Activated CD4-positive, alpha-beta T cell treated with anti-CD3 and anti-CD28 coated beads for 36 hours (primary cell): ENCODE results near the gene HS2ST1. TPM values are rescaled to one million over a fixed set of nuclear protein-coding genes. Genes with fewer than 3 reads are reported as not detected.

Experiments
- ATAC-seq: fragments of 200-7000 bp; cut with Tn5 transposase; one replicate; pipeline ENCODE4 v1.10.0; 2021; ENCODE audit warnings: mild to moderate bottlenecking, moderate library complexity
- CTCF ChIA-PET: fragments of 350-600 bp; sonication (Branson Sonifier 250); formaldehyde crosslinking; loops from one replicate; lab custom pipeline; 2021; ENCODE audit warnings: antibody characterized with exemption; lab: Charles Lee
- POLR2A ChIA-PET: fragments of 350-600 bp; sonication (Branson Sonifier 250); formaldehyde crosslinking; loops from one replicate; lab custom pipeline; 2021; ENCODE audit warnings: antibody characterized with exemption, inconsistent platforms; lab: Charles Lee
- DNase-seq: peaks from one replicate; pipeline ENCODE4 v3.0.0-alpha.2; 2020
- H3K27ac Mint-ChIP-seq: one replicate; pipeline ENCODE4 v1.8.0; 2021; ENCODE audit warnings: mixed read lengths
- H3K27me3 Mint-ChIP-seq: one replicate; pipeline ENCODE4 v1.8.0; 2021; ENCODE audit warnings: mixed read lengths
- H3K36me3 Mint-ChIP-seq: one replicate; pipeline ENCODE4 v1.8.0; 2021; ENCODE audit warnings: low read depth, mixed read lengths
- H3K4me1 Mint-ChIP-seq: one replicate; pipeline ENCODE4 v1.8.0; 2021; ENCODE audit warnings: mixed read lengths
- H3K4me3 Mint-ChIP-seq: one replicate; pipeline ENCODE4 v1.8.0; 2021; ENCODE audit warnings: mild to moderate bottlenecking, moderate library complexity, mixed read lengths
- H3K9me3 Mint-ChIP-seq: one replicate; pipeline ENCODE4 v1.8.0; 2021; ENCODE audit warnings: low read depth, mixed read lengths
- intact Hi-C, 2 experiments: fragments of 100-400 bp; cut with DNase I in 1 of 2; cut with micrococcal nuclease in 1 of 2; formaldehyde crosslinking; loops; one replicate each; pipeline versions ENCODE4 v1.14.2 to v1.15.1; 2022 to 2024; cut with DNase I, micrococcal nuclease
- total RNA-seq, 2 experiments: library from RNA; stranded (reverse); gene quantifications; one replicate each; pipeline ENCODE4 v1.2.3, GENCODE V29; 2021

The HS2ST1 gene
- total RNA-seq, 2 experiments from 2014 or later: 21.3 to 22.2 TPM

DNA sequence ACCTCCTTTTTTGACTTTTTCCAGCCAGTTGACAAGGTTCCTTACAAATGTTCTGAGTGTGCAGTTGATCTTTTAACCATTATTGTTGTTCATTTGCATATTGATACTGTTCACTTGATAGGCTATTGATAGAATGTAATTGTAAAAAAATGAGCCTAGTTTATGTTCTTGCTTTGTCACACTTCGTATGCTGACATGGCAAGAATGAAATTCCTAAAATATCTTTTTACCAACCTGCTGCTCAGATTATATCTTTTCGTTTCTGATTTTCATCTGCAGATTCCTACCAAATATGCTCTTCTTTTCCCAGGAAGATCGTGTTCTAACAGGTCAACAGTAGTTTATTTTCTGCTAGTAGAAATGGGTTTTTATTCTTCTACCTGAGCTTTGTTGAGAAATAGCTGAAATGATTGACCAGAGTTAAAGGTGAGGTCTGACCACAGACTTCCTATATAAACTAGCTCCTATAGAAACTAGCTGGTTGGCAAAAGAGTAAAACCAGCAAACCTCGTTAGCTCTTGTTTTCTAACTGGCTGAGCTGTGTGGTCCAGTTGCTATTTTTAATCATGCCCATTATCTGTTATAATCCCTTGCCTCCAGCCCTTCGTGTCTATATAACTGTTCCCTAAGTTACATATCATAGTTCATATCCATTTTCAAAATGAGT, 174.8 kb downstream of the HS2ST1 start:
- ChIA-PET POLR2A (no interaction called here), CTCF (interaction anchor here (1.2 kb wide), 1 partner anchor 44 kb away, joined by 4 read pairs; no protein-coding TSS in a partner anchor)
- DNase-seq (no peak), ATAC-seq (no peak)
- H3K36me3 Mint-ChIP-seq: no peaks in the 10 kb centered on the region
- H3K4me1 Mint-ChIP-seq: no peaks in the 10 kb centered on the region
- no peaks in the 10 kb centered on the region for H3K27me3 Mint-ChIP-seq
- intact Hi-C loops: loop anchor here in 1 of 2 experiments (10.0 kb wide), 2 partner anchors 114 to 584 kb away; no protein-coding TSS in a partner anchor
- H3K27ac Mint-ChIP-seq: no peak overlapping the region
- H3K9me3 Mint-ChIP-seq: no peaks in the 10 kb centered on the region
- no peak overlapping the region for H3K4me3 Mint-ChIP-seq

DNA sequence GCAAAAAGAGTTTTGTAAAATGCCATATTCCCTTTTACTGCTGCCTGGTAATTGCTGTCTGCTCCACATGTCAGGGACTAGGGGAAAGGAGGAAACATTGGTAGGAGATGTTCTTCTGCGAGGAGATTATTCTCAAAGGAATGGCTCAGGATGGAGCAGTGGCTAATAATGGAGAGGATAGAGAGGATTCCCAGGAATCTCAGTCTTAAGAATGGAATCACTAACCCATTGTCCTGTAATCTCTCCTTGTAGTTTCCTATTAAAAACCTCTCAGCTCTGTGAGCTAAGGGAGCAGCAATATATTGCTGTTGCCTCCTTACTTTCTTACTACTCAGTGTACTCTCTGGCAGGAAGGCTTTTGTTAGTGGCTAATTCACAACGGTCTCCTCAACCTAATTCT, 175.4 kb downstream of the HS2ST1 start:
- Mint-ChIP-seq H3K4me1 (no peaks in the 10 kb centered on the region), H3K27ac (no peak overlapping the region), H3K27me3 (no peaks in the 10 kb centered on the region), H3K9me3 (no peaks in the 10 kb centered on the region), H3K36me3 (no peaks in the 10 kb centered on the region), H3K4me3 (no peak overlapping the region)
- ATAC-seq: no peak
- ChIA-PET CTCF (interaction anchor here (0.5 kb wide), 1 partner anchor 185 kb away, joined by 4 read pairs; no protein-coding TSS in a partner anchor), POLR2A (no interaction called here)
- intact Hi-C loops: loop anchor here in 1 of 2 experiments (10.0 kb wide), 2 partner anchors 115 to 585 kb away; no protein-coding TSS in a partner anchor
- no peak for DNase-seq

DNA sequence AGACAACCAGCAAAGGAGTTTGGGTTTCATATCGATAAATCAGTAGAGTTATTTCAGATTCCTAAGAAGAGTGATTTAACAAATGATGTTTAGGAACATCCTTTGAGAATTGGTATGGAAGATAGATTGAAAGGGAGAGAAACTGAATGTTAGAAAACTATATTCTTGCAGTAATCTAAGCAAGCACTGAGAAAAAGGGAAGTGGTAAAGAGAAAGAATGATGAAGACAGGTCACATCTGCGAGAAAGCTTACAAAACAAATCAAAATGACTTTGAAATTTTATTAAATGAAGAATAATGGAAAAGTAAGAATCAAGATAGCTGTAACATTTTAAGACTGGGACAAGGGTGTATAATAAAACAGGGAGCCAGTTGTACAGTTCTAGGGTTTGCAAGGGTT, 177.0 kb downstream of the HS2ST1 start:
- ATAC-seq (no peak), DNase-seq (no peak)
- no peaks in the 10 kb centered on the region for H3K36me3 Mint-ChIP-seq
- intact Hi-C loops: no loop called here
- no peaks in the 10 kb centered on the region for H3K4me1 Mint-ChIP-seq
- H3K27me3 Mint-ChIP-seq: no peaks in the 10 kb centered on the region
- ChIA-PET CTCF (interaction anchor here (0.9 kb wide), 1 partner anchor 258 kb away, joined by 3 read pairs; no protein-coding TSS in a partner anchor), POLR2A (no interaction called here)
- H3K9me3 Mint-ChIP-seq: no peaks in the 10 kb centered on the region
- H3K4me3 Mint-ChIP-seq: no peak overlapping the region
- no peak overlapping the region for H3K27ac Mint-ChIP-seq

DNA sequence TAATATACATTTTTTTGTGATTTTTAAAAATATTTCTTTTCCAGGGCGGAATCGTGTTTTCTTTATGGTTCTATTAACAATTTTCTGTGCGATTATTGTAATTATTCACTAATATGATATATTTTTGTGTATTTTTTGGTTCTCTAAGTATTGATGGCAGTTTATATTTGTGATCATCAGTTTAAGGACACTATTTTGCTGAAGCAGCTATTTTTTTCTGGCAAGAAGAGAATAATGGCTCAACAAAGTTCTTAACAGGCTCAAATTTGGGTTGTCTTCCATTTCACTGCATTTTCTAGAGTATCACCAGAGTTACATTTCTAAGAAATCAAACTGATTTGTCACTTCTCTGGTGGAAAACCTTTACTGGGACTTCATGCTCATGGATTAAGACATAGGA, 178.4 kb downstream of the HS2ST1 start:
- no peaks in the 10 kb centered on the region for H3K9me3 Mint-ChIP-seq
- CTCF ChIA-PET: interaction anchor here (1.1 to 5.1 kb wide), 2 partner anchors 9 to 13 kb away, joined by 3 to 38 read pairs; no protein-coding TSS in a partner anchor
- peaks cover 6% of the 10 kb centered on the region for H3K36me3 Mint-ChIP-seq

DNA sequence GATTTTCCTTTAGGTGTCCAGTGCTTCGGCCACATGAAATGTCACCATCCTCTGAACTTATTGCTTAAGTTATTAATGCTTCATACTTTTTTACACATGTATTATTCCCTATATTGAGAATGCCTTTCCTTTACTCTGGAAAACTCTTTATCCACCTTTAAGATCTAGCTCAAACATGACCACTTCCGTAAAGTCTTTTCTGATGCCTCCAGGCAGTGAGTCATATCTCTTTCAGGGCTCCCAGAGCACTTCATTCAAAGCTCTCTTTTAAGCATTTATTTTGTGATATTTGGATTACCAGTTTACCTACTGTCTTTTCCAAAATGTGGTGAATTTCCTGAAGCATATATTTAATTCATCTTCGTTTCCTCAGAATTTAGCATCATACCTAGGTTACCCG, 178.9 kb downstream of the HS2ST1 start:
- Mint-ChIP-seq H3K27ac (no peak overlapping the region), H3K9me3 (no peaks in the 10 kb centered on the region), H3K27me3 (no peaks in the 10 kb centered on the region), H3K4me1 (no peaks in the 10 kb centered on the region), H3K4me3 (no peak overlapping the region), H3K36me3 (peaks cover 7% of the 10 kb centered on the region)
- CTCF ChIA-PET: interaction anchor here (1.1 to 5.1 kb wide), 2 partner anchors 9 to 13 kb away, joined by 3 to 38 read pairs; no protein-coding TSS in a partner anchor
- ATAC-seq (no peak), DNase-seq (no peak)
- POLR2A ChIA-PET: no interaction called here
- intact Hi-C loops: no loop called here

More for the DNA sequence above, 178.4 kb downstream of the HS2ST1 start:
- intact Hi-C loops: no loop called here
- DNase-seq (no peak), ATAC-seq (no peak)
- Mint-ChIP-seq H3K4me1 (no peaks in the 10 kb centered on the region), H3K27ac (no peak overlapping the region), H3K27me3 (no peaks in the 10 kb centered on the region), H3K4me3 (no peak overlapping the region)
- POLR2A ChIA-PET: no interaction called here

DNA sequence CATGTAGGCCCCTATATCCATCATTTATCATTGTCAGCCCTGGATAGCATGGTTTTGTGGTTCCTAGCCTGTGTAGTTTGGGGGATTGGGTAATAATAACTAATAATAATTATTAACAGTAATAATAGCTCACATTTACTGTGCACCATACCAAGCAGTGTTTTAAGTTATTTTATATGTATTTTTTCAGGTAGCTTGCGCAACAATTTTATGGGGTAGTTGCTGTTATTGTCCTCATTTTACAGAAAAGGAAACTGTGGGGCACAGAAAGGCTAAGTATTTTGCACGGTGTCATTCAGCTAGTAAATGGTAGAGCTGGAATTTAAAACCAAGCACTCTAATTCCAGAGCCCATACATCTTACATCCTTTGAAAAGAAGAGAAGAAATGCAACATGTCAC, 179.8 kb downstream of the HS2ST1 start:
- no peak for DNase-seq
- ChIA-PET POLR2A (no interaction called here), CTCF (interaction anchor here (5.1 kb wide), 1 partner anchor 10 kb away, joined by 38 read pairs; no protein-coding TSS in a partner anchor)
- Mint-ChIP-seq H3K36me3 (peaks cover 9% of the 10 kb centered on the region), H3K9me3 (no peaks in the 10 kb centered on the region), H3K4me3 (no peak overlapping the region), H3K27me3 (no peaks in the 10 kb centered on the region), H3K27ac (no peak overlapping the region), H3K4me1 (no peaks in the 10 kb centered on the region)
- ATAC-seq: no peak
- intact Hi-C loops: no loop called here

DNA sequence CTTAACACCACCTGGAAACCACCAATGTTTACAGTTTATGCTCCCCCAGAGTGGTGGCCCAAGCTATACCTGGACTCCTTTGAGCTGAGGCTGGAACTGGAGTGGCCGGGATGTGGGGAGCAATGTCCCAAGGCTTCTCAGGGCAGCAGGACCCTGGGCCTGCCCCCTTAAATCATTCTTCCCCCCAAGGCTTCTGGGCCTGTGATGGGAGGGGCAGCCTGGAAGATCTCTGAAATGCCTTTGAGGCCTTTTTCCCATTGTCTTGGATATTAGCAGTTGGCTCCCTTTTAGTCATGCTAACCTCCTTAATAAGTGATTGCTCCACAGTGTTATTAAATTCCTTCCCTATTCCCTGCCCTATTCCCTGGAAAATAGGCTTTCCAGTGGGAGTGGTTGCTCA, 185.8 kb downstream of the HS2ST1 start:
- no peak overlapping the region for H3K4me3 Mint-ChIP-seq
- H3K36me3 Mint-ChIP-seq: peaks cover 27% of the 10 kb centered on the region
- DNase-seq (no peak), ATAC-seq (no peak)
- intact Hi-C loops: no loop called here
- H3K27me3 Mint-ChIP-seq: no peaks in the 10 kb centered on the region
- H3K4me1 Mint-ChIP-seq: no peaks in the 10 kb centered on the region
- no peak overlapping the region for H3K27ac Mint-ChIP-seq
- H3K9me3 Mint-ChIP-seq: peaks cover 3% of the 10 kb centered on the region
- CTCF ChIA-PET: no interaction called here
- POLR2A ChIA-PET: no interaction called here

DNA sequence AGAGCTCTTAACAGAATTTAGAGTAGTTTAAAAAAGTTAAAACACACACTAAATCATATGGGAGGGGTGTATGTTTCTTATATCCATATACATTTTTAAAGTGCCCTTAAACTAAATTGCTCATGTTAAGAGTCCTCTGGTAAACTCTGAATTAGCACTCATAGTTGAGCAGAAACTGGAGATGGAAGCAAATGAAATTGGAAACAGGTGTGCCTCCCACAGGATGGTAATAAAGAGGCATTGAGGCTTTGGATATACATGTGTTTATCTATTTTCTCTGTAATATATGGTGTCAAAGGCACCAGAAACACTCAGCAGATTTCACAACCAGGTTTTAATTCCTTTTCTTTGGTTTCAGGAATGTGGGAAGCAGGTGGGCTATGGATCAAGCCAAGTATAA, 188.6 kb downstream of the HS2ST1 start:
- no peak overlapping the region for H3K27ac Mint-ChIP-seq
- CTCF ChIA-PET: no interaction called here
- POLR2A ChIA-PET: interaction anchor here (0.6 kb wide), 1 partner anchor 584 kb away, joined by 3 read pairs; no protein-coding TSS in a partner anchor
- peaks cover 3% of the 10 kb centered on the region for H3K9me3 Mint-ChIP-seq
- peaks cover 20% of the 10 kb centered on the region for H3K36me3 Mint-ChIP-seq
- H3K4me1 Mint-ChIP-seq: no peaks in the 10 kb centered on the region
- no peak for ATAC-seq
- DNase-seq: no peak
- no peak overlapping the region for H3K4me3 Mint-ChIP-seq
- no peaks in the 10 kb centered on the region for H3K27me3 Mint-ChIP-seq
- intact Hi-C loops: no loop called here

DNA sequence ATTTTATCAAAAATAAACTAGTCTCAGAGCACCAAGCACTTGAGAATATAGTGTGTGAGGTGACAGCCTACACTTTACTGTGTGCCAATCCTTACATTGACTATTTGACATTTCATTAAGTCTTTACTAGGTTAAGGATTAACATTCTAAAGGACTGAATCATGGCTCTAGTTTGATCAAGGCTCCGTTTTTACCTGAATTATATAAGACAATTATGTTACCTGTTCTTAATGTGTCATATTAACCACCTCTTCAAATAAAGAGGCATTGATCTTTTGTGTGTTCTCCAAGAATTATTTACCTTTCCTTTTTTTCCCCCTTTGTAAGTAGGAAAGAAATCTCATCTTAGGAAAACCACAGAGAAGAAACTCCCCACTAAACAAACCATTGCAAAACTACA, 189.7 kb downstream of the HS2ST1 start:
- Mint-ChIP-seq H3K4me3 (no peak overlapping the region), H3K36me3 (peaks cover 20% of the 10 kb centered on the region), H3K4me1 (no peaks in the 10 kb centered on the region), H3K9me3 (peaks cover 3% of the 10 kb centered on the region), H3K27me3 (no peaks in the 10 kb centered on the region), H3K27ac (no peak overlapping the region)
- ChIA-PET POLR2A (no interaction called here), CTCF (no interaction called here)
- intact Hi-C loops: no loop called here
- DNase-seq (no peak), ATAC-seq (no peak)

DNA sequence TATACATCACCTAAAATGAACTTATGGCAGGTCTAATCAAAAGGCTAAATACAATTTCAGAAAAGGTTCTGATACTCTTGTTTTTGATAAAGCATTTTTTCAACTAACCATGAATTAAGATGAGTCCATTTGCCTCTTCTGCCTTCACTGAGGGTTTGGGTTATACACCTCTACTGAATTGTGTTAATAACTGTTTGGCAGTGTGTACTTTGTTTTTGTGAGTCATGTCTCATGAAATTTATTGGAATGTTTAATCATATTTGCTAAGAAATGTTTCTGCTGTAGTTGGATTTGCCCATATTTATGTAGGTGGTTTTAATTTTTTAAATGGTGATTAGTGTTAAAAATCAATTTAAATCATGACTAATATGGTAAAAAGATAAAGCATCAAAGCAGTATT, 190.5 kb downstream of the HS2ST1 start:
- no peaks in the 10 kb centered on the region for H3K4me1 Mint-ChIP-seq
- no peaks in the 10 kb centered on the region for H3K27me3 Mint-ChIP-seq
- intact Hi-C loops: no loop called here
- DNase-seq: no peak
- ATAC-seq: no peak
- POLR2A ChIA-PET: no interaction called here
- H3K4me3 Mint-ChIP-seq: no peak overlapping the region
- H3K9me3 Mint-ChIP-seq: peaks cover 1% of the 10 kb centered on the region
- no peak overlapping the region for H3K27ac Mint-ChIP-seq
- CTCF ChIA-PET: no interaction called here
- H3K36me3 Mint-ChIP-seq: peaks cover 15% of the 10 kb centered on the region

DNA sequence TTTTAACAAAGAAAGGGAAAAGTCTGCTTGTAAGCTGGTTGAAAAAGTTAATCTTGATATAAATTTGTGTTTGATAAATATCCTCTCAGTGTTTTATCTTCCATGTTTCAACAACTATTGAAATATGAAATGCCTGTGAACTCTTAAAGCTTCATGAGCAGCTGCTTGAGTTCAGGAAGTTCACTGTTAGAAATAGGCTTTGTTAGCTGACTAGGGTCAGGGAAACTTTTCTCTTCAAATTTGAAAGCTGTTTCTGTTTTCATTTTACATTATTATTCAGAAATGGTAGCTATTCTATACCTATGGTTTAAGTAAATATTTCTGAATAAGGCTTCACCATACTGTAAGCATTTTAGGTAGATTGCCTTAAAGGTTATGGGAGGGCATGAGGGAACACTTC, 191.7 kb downstream of the HS2ST1 start:
- H3K27ac Mint-ChIP-seq: no peak overlapping the region
- ChIA-PET CTCF (interaction anchor here (1.0 to 1.5 kb wide), 3 partner anchors 13 to 272 kb away, joined by 3 to 4 read pairs (median 3); no protein-coding TSS in a partner anchor), POLR2A (no interaction called here)
- no peaks in the 10 kb centered on the region for H3K4me1 Mint-ChIP-seq
- intact Hi-C loops: no loop called here
- DNase-seq (no peak), ATAC-seq (no peak)
- no peaks in the 10 kb centered on the region for H3K27me3 Mint-ChIP-seq
- no peaks in the 10 kb centered on the region for H3K9me3 Mint-ChIP-seq
- H3K4me3 Mint-ChIP-seq: no peak overlapping the region
- H3K36me3 Mint-ChIP-seq: peaks cover 9% of the 10 kb centered on the region

DNA sequence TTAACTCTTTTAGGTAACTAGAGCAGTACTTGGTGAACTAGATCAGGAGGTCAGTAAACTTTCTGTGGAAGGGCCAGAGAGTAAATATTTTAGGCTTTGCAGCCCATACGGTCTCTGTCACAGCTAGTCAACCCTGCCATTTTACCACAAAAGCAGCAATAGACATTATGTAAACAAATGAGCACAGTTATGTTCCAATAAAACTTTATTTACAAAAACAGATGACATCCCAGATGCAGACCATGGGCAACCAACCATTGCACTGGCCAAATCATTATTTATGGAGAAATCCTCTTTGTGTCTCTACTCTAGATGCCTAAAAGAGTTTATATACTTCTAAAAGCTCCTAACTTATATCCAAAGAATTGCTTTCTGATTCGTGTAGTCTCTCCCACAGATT, 192.4 kb downstream of the HS2ST1 start:
- H3K4me1 Mint-ChIP-seq: no peaks in the 10 kb centered on the region
- ChIA-PET CTCF (interaction anchor here (1.0 to 1.5 kb wide), 2 partner anchors 22 to 273 kb away, joined by 3 to 4 read pairs; no protein-coding TSS in a partner anchor), POLR2A (no interaction called here)
- DNase-seq (no peak), ATAC-seq (no peak)
- no peak overlapping the region for H3K4me3 Mint-ChIP-seq
- intact Hi-C loops: no loop called here
- no peaks in the 10 kb centered on the region for H3K9me3 Mint-ChIP-seq
- no peak overlapping the region for H3K27ac Mint-ChIP-seq
- peaks cover 5% of the 10 kb centered on the region for H3K36me3 Mint-ChIP-seq
- no peaks in the 10 kb centered on the region for H3K27me3 Mint-ChIP-seq
